MCF 10A (cell line): ENCODE results near the gene CHD5. TPM values are rescaled to one million over a fixed set of nuclear protein-coding genes. Genes with fewer than 3 reads are reported as not detected.

Experiments used
- BruUV-seq: library from RNA; stranded (reverse); fragments of 400-500 nt; replicated peaks from 2 replicates; lab custom pipeline; 2021; lab: Mats Ljungman, UMichigan
- CTCF ChIA-PET: fragments of 300-600 bp; sonication (Branson Sonifier 250); formaldehyde crosslinking; extraction: SDS; loops from one replicate; lab custom pipeline; 2021; ENCODE audit warnings: antibody characterized with exemption, inconsistent platforms; lab: Yijun Ruan, JAX
- POLR2A ChIA-PET: fragments of 300-600, 350-650 bp; sonication (Branson Sonifier 250); formaldehyde crosslinking; extraction: SDS; loops from one replicate; lab custom pipeline; 2020; ENCODE audit warnings: antibody characterized with exemption, inconsistent platforms; lab: Yijun Ruan, JAX
- DNase-seq: peaks from one replicate; pipeline ENCODE4 v3.0.0-alpha.2; 2018; ENCODE audit not compliant: unreplicated experiment
- H3K27ac Mint-ChIP-seq: one replicate; pipeline ENCODE4 v1.8.0; 2022; ENCODE audit warnings: mild to moderate bottlenecking, low read depth, mixed read lengths; ENCODE audit not compliant: unreplicated experiment
- H3K27me3 Mint-ChIP-seq: one replicate; pipeline ENCODE4 v1.8.0; 2022; ENCODE audit warnings: mixed read lengths; ENCODE audit not compliant: insufficient read depth, unreplicated experiment
- H3K36me3 Mint-ChIP-seq: one replicate; pipeline ENCODE4 v1.8.0; 2022; ENCODE audit warnings: mild to moderate bottlenecking, moderate library complexity, mixed read lengths; ENCODE audit not compliant: insufficient read depth, unreplicated experiment
- H3K4me1 Mint-ChIP-seq: one replicate; pipeline ENCODE4 v1.8.0; 2022; ENCODE audit warnings: mixed read lengths; ENCODE audit not compliant: insufficient read depth, unreplicated experiment
- H3K4me3 Mint-ChIP-seq: one replicate; pipeline ENCODE4 v1.8.0; 2022; ENCODE audit warnings: mild to moderate bottlenecking, moderate library complexity, mixed read lengths; ENCODE audit not compliant: unreplicated experiment
- H3K9me3 Mint-ChIP-seq: one replicate; pipeline ENCODE4 v1.8.0; 2022; ENCODE audit warnings: mixed read lengths; ENCODE audit not compliant: unreplicated experiment
- intact Hi-C: fragments of 100-400 bp; cut with micrococcal nuclease; formaldehyde crosslinking; loops from 2 replicates; pipeline ENCODE4 v1.14.1; 2022
- total RNA-seq: library from RNA; stranded (reverse); gene quantifications from 2 replicates; pipeline ENCODE4 v1.2.3, GENCODE V29; 2022
- TF ChIP-seq, protein P1 (sequence below): fragments of 200-600 bp; IDR thresholded peaks from one replicate; pipeline ENCODE4 v1.8.0; 2022; ENCODE audit warnings: antibody characterized with exemption, mild to moderate bottlenecking; ENCODE audit not compliant: unreplicated experiment

Gene CHD5
- total RNA-seq, 1 experiment from 2014 or later: 0.07 TPM

DNA sequence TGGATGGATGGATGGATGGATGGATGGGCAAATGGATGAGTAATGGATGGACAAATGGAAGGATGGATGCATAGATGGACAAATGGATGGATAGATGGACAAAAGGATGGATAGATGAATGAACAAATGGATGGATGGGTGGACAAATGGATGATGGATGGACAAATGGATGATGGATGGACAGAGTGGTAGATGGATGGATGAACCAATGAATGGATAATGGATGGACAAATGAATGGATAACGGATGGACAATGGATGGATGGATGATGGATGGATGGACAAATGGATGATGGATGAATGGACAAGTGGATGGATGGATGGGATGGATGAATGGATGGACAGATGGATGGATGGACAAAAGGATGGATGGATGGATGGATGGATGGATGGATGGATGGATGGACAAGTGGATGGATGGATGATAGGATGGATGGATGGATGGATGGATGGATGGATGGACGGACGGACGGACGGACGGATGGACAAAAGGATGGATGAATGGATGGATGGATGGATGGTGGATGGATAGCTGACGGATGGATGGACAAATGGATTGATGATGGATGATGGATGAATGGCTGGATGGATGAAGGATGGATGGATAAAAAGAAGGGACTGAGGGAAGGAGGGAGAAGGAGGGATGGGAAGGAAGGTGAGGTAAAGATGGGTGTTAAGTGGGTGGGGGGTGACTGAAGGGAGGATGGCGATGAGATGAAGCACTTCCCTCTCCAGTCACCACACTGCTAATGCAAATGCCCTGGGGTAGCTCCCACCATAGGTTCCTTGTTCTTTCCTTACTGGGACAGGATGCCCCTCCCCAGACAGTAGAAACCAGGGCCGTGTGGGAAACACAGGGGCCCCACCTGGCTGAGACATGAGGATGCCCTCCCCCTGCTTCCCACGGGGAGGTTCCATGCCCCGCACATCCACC, 29.8 kb downstream of the CHD5 start:
- TF ChIP-seq, protein P1, sequence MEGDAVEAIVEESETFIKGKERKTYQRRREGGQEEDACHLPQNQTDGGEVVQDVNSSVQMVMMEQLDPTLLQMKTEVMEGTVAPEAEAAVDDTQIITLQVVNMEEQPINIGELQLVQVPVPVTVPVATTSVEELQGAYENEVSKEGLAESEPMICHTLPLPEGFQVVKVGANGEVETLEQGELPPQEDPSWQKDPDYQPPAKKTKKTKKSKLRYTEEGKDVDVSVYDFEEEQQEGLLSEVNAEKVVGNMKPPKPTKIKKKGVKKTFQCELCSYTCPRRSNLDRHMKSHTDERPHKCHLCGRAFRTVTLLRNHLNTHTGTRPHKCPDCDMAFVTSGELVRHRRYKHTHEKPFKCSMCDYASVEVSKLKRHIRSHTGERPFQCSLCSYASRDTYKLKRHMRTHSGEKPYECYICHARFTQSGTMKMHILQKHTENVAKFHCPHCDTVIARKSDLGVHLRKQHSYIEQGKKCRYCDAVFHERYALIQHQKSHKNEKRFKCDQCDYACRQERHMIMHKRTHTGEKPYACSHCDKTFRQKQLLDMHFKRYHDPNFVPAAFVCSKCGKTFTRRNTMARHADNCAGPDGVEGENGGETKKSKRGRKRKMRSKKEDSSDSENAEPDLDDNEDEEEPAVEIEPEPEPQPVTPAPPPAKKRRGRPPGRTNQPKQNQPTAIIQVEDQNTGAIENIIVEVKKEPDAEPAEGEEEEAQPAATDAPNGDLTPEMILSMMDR: no peak
- Mint-ChIP-seq H3K27ac (no peak overlapping the region), H3K36me3 (no peaks in the 10 kb centered on the region), H3K9me3 (no peaks in the 10 kb centered on the region), H3K4me1 (peaks cover 6% of the 10 kb centered on the region), H3K27me3 (peaks cover 10% of the 10 kb centered on the region), H3K4me3 (no peak overlapping the region)
- no TSS peak for BruUV-seq
- ChIA-PET POLR2A (interaction anchor here (0.7 kb wide), 1 partner anchor 87 kb away, joined by 3 read pairs; no protein-coding TSS in a partner anchor), CTCF (interaction anchor here (0.5 kb wide), 1 partner anchor 44 kb away, joined by 5 read pairs; no protein-coding TSS in a partner anchor)
- intact Hi-C loops: no loop called here
- no peak for DNase-seq

DNA sequence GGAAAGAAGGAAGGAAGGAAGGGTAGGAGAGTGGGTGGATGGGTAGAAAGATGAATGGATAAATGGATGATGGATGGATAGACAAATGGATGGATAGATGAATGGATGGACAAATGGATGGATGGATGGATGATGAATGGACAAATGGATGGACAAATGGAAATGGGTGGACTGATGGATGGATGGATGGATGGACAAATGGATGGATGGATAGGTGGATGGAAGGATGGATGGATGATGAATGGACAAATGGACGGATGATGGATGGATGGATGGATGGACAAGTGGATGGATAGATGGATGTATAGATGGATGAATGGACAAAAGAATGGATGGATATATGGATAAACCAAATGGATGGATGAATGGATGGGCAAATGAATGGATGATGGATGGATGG, 30.5 kb downstream of the CHD5 start:
- BruUV-seq: no TSS peak
- H3K27me3 Mint-ChIP-seq: peaks cover 10% of the 10 kb centered on the region
- CTCF ChIA-PET: no interaction called here

DNA sequence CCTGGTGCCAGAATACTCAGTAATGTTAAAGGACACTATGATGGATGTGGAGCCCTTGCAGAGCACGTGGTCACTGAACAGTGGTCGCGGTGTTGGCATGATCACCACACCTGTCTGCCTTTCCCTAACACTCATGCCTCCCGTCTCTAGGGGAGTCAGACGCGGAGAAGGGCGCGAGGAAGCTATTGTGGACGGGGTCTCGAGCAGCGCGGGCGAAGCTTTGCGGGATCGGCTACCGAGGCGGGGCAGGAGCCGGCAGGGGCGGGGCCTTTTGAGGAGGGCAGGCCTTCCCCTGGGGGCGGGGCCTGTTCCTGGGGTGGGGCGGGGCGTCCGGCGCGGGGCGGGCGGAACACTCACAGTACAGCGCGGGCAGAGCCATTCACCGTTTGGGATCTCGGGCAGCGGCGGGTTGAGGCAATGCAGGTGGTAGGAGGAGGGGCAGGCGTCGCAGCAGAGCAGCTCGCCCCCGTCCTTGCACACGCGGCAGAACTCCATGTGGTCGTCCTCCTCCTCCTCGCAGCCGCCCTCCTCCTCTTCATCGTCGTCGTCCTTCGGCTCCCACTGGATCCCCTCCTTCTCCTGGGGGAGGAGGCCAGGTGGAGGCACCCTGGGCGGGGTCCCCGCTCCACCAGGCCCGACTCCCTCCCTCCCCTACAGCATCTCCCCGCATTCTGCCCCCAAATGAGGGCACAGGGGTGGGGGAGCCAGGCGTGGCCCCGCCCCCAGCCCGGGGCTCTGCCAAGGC, 31.5 kb downstream of the CHD5 start:
- no TSS peak for BruUV-seq
- ChIA-PET CTCF (no interaction called here), POLR2A (no interaction called here)
- no peaks in the 10 kb centered on the region for H3K36me3 Mint-ChIP-seq
- peaks cover 6% of the 10 kb centered on the region for H3K4me1 Mint-ChIP-seq
- no peak overlapping the region for H3K27ac Mint-ChIP-seq
- intact Hi-C loops: no loop called here
- H3K9me3 Mint-ChIP-seq: no peaks in the 10 kb centered on the region
- H3K27me3 Mint-ChIP-seq: peaks cover 10% of the 10 kb centered on the region
- TF ChIP-seq, protein P1: no peak
- H3K4me3 Mint-ChIP-seq: peak overlapping the region; percentile 58
- peak; percentile 76 for DNase-seq

More for the DNA sequence above, 30.5 kb downstream of the CHD5 start:
- no peak for DNase-seq
- Mint-ChIP-seq H3K4me1 (peaks cover 6% of the 10 kb centered on the region), H3K27ac (no peak overlapping the region), H3K4me3 (no peak overlapping the region), H3K36me3 (no peaks in the 10 kb centered on the region), H3K9me3 (no peaks in the 10 kb centered on the region)
- POLR2A ChIA-PET: no interaction called here
- intact Hi-C loops: no loop called here
- TF ChIP-seq, protein P1: no peak
